GM18502 (cell line): Measurements from ENCODE around the gene GAS2.

Source experiments
- ATAC-seq: cut with Tn5 transposase; IDR thresholded peaks from one replicate; pipeline ENCODE4 v1.9.1; 2021; ENCODE audit warnings: mild to moderate bottlenecking; ENCODE audit not compliant: unreplicated experiment, poor library complexity

The GAS2 gene

GRCh38 chr11:22780952-22781593, 114.7 kb downstream of the GAS2 start:
- peak; percentile 83 for ATAC-seq

GRCh38 chr11:22785251-22785650, 118.8 kb downstream of the GAS2 start:
- no peak for ATAC-seq

DNA sequence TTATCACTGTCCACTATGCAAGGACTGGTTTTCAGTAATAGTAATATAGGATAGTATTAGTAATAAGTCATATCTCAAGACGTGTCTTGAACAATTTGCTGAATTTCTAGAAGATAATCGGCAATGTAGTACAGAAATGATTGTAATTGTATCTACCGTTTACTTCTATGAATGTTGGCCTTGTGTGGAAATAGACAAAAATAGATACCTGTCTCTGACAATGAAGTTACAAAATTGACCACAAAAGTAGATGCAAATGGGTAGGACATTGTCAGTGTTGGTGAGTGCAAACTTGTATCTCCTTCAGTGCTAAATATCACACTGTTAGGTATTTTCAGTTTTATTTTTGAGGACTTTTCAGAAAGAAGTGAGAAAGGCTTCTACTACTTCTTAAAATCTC, 120.1 kb downstream of the GAS2 start:
- peak; percentile 88 for ATAC-seq

DNA sequence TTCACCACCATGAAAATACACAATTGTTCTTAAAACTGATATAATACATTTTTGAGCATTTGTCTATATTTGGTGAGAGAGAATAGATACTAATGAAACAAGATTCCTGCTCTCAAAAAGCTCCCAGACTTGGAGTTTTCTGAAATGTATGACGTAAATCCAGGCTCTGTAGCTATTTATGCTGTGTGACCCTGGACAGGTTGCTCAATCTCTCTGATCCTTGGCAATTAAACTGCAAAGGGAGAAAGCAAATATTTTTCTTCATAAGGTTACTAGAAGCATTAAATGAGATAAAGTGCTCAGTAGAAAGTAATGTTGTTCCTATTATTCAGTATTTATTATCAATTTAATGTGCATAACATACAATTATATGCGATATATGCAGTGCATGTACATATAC, 120.6 kb downstream of the GAS2 start:
- no peak for ATAC-seq

DNA sequence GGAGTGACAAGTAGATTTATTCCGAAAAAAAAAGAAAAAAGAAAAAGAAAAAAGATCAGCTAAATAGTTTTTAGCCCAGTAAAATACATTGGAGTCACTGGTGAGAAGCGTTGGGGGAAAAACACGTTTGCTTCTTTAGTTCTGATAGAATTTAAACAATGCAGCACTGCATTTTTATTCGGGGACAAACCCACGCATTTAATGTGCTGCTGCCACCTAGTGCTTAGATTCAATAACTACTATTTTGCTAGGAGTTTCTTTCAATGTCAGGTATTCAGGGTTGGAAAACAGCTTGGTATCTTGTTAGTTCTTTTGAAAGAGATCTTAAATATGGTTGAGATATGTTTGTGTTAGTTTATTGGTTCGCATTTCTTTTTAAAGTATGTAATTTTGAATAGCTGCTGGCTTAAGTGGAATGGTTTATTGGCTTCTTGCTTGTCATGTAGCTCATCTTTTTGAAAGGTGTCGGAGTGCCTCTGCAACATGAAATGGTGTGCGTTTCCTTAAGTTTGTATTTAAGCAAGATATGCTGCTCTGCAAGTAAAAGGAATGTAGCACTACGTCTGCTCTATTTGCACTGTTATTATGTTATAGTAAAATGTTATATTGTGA, 121.2 kb downstream of the GAS2 start:
- ATAC-seq = peak; percentile 54

DNA sequence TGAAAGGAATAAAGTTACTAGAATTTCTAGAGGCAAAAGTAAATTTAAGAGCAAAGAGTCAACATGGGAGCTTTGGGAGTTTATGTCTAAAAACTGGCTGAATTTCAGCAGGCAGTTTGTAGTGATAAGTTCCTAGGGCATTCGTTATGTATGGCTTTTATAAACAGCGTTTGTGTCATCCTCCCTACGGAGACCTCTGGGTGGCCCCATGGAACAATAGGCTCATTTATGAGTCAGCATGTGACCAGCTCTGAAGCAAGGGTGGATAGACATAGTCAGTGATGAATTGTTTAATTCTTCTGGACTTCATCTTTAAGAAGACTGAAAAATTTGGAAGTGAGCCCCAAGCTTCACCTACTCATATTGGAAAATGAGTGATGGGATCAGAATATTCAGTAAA, 126.1 kb downstream of the GAS2 start:
- no peak for ATAC-seq

GRCh38 chr11:22795914-22796313, 129.5 kb downstream of the GAS2 start:
- no peak for ATAC-seq

DNA sequence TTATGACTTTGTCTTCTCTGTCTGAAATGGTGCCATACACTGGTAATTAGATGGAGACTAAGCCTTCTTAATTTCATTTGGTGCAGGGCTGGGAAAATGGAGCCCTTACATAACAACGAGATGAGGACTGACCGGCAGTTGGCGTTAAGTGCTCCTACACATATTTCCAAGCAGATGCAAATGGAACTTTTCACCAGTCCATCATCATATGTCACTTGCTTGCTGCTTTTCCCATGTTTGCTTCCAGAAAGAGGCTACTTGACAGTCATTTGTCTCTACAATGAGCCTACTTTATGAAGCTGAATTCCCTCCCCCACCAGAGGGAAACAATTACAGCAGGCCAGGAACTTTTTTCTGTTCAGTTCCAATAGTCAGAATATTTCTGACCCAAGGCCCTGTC, 130.6 kb downstream of the GAS2 start:
- no peak for ATAC-seq

DNA sequence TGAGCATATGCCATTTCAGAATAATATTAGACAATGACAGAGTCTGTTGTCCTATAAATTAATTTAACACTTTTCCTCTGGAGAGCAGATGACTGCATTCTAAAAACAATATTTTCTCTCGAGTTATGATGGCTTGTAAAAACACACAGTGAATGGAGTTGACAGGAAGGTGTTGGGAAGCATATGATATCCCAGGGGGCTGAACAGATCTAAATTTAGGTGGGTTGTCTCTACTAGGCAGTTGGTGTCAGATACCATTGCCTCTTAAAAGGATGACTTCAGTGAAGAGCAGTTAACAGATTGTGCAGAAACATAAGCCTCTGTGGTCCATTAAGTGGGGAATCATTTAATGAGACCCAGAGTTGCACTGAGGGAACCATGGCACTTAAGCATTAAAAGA, 132.5 kb downstream of the GAS2 start:
- no peak for ATAC-seq

- no peak for ATAC-seq
Observed at GRCh38 chr11:22800482-22800881, 134.1 kb downstream of the GAS2 start.

- no peak for ATAC-seq
Observed at GRCh38 chr11:22802861-22803260, 136.4 kb downstream of the GAS2 start.

- no peak for ATAC-seq
Observed at GRCh38 chr11:22807391-22807790, 141.0 kb downstream of the GAS2 start.

GRCh38 chr11:22807855-22808570, 141.6 kb downstream of the GAS2 start:
- peak; percentile 96 for ATAC-seq

- ATAC-seq = peak; percentile 31
Observed at GRCh38 chr11:22808571-22809197, 142.3 kb downstream of the GAS2 start.

DNA sequence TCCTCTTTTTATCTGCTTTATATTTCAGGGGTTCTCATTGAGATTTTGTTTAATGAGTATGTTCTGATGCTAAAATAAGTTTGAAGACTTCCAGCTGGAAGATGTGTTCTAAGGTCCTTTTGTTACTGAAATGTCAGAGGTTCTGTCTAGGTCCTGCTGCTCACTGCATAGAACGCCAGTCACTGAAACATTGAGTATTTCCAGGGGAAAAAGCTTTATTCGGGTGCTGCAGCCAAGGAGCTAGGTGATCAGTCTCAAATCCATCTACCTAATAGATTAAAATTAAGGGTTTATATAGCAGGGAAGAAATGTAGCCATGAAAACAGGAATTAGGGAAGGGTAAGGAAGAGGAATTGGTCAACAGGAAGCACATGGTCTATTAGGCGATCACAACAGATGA, 143.5 kb downstream of the GAS2 start:
- no peak for ATAC-seq

- no peak for ATAC-seq
Observed at GRCh38 chr11:22822203-22822602, 155.8 kb downstream of the GAS2 start.

GRCh38 chr11:22828373-22828772, 162.0 kb downstream of the GAS2 start:
- no peak for ATAC-seq

DNA sequence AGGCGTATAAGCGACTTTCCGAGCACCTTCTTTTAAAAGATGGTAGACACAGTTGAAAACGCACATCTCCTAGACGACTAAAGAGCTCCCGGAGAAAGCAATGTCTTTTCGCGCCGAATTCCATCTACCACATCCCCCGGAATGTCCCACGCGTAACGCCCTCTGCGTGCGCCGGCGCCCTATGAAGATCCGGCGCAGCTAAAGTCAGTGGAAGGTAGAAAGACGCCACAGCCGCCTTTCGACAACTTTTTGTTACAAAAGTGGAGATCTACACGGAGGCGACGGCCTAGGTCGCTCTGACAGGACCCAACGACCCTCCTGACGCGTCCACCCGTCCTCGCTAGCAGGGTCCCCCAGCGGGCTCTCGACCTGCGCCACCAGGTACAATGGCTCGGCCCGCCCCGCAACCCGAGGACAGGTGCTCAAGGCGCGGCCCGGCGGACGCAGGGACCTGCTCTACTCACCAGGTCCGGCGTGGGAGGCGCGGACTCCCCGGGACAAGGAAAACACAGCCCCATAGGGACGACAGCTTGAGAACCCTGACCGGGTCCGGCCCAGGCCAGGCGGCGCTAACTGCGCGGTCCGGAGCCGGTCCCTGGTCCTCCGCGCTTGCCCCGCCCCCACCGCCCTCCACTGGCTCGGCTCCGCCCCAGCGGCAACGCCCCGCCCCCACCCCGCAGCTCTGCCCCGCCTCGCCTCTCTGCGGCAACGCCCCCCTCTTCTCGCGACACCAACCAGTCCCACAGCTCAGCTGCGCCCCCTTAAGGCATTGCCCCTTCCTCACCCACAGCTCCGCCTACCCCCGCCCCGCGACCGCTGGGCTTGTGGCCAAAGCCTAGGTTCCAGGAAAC, 163.0 kb downstream of the GAS2 start, which contains the start of gene SVIP:
Gene SVIP, minus strand, starts transcription at position 571 of the 851 bp plus-strand sequence. Its CDS starts 53 bp downstream, at position 518.
- peak; percentile 93 for ATAC-seq

- ATAC-seq = no peak
Observed at GRCh38 chr11:22830082-22830414, 163.6 kb downstream of the GAS2 start.

- ATAC-seq = no peak
Observed at GRCh38 chr11:22832315-22833015, 166.1 kb downstream of the GAS2 start.
